Measurements from ENCODE around the gene RPL22. TPM values are rescaled to one million over a fixed set of nuclear protein-coding genes. Genes with fewer than 3 reads are reported as not detected.

Gene RPL22
- total RNA-seq = 87.9 and 126 TPM in 2 replicates

DNA sequence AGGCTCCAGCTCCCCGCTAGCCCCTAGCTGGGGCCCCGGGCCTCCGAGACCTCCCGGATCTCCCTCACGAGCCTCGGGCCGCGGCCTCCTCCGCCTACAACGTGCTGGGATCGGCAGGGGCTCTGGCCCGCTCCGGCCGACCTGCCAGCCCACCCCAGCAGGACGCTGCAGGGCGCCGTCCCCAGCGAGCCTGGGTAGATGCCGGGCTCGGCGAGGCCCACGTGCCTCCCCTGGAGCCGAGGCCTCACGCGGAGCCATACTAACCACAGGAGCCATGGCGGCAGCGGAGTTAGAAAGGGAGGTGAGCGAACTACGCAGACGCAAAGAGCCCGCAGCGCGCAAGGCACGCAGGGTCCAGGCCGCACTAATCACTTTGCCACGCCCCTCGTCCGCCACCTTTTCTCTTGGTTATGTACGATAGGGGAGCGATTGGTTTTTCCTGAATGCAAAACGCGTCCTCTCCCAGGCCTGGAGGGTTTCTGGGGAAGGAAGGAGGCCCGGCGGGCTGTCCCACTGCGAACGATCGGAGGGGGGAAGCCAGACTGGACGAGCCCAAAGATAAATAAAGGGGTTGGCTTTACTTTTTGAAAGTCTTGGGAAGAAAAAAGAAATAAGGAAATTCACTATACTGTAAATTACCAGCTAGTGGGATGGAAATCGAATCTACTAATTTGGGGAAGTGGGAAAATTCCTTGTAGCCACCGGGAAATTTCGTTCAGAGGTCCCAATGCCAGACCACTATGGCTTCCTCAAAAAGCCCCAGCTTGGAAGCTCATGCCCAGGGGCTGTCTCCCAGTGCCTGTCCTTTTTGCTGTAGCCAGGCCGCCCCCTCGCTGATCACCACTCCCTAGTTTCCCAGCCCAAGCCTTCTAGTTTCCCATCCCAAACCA lies at the start of gene RPL22:
Gene RPL22, minus strand, starts transcription at position 298 of the 890 bp plus-strand sequence. Its CDS starts 22 bp downstream, at position 276.

DNA sequence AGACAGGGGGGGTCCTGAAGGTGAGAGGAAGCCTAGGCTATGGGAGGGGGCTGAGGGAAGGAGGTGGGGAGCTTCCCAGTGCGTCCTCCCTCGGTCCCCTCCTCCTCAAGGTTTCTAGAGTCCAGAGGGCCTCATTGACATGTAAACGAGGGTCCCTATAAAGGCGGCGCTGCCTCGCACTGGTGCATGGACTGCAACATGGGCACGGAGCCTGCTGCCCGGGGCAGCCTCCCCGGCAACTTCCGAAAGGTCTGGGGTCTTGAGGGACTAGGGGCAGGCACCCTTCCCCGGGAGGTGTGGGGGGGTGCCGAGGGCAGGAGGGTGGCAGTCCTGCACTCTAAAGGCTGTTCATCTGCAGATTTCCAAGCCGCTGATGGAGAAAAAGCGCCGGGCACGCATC lies 44.6 kb upstream of the RPL22 start, which contains the start of gene HES3:
Gene HES3, plus strand, starts transcription at position 187 of the 400 bp plus-strand sequence. Its CDS starts 187 bp downstream, at position 374.

DNA sequence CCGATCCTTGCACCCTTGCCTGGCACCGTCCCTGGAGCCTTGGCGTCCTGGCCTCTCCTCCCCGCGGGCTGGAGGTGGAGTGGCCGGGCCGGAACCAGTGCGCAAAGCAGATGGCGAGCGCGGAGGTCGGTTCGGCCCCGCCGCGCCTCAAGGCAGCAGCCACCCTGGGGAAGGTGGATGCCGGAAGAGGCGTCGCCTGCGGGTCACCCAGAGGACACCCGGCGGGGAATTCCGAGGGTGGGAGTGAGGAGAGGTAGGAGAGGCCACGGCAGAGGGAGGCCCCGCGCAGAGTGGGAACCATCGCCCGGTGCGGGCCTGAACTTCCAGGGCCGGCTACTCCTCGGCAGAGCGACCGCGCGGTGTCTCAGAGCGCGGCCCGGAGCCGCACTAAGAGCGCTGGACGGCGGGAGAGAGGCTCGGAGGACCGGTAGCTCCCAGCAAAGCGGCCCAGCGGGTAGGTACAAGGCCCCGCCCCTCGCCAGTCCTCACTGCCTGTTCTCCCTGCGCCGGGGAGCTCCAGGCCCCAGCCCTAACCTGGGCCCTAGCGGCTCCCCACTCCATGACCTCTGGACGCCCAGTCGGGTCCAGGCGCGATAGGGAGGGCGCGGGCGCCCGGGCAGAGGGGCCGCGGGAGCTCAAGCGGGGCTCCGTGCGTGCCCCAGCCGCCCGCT lies 6.6 kb upstream of the RPL22 start, which contains the start of gene RNF207:
Gene RNF207, plus strand, starts transcription at position 271 of the 671 bp plus-strand sequence. CDS start 417 bp downstream, outside the sequence.

DNA sequence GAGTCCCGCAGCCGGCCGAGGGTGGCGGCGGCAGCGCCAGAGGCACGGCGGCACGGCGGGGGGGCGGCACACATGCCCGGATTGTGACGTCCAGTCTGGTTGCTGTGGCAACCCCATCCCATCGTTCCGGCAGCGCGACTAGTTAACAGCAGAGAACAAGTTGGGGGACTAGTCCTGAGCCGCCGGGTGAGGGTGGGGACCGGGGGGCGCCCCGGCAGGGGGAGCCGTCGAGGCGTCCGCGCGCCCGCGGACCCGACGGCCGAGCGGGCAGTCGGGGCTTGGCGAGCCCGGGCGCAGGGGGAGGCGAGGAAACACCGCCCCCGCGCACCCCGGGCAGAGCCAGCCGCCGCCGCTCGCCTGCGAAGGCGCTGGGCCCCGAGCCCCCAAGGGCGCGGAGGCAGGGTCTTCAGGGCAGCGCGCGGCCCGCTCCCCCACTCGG lies 19.1 kb downstream of the RPL22 start, which contains the start of gene CHD5:
Gene CHD5, minus strand, starts transcription at position 54 of the 439 bp plus-strand sequence. CDS start 298 bp downstream, outside the sequence.

Other genes starting within 250 kb of the RPL22 start
- gene NPHP4, start 207.2 kb downstream of the RPL22 start, total RNA-seq = 7.5 and 9.2 TPM in 2 replicates
- gene KCNAB2, start 153.7 kb downstream of the RPL22 start, total RNA-seq = 4.4 and 6.5 TPM in 2 replicates
- gene CHD5, start 19.3 kb downstream of the RPL22 start, total RNA-seq = 0.11 and 0.12 TPM in 2 replicates
- gene RNF207, start 6.5 kb upstream of the RPL22 start, total RNA-seq = 12.1 and 16.4 TPM in 2 replicates
- 85.5 and 109 TPM in 2 replicates for gene ICMT, start 36.4 kb upstream of the RPL22 start, total RNA-seq
- not detected in 2 replicates for gene HES3, start 44.6 kb upstream of the RPL22 start, total RNA-seq
- 3.0 and 7.9 TPM in 2 replicates for gene GPR153, start 61.5 kb upstream of the RPL22 start, total RNA-seq
- gene ACOT7, start 194.2 kb upstream of the RPL22 start, total RNA-seq = 31.4 and 39.6 TPM in 2 replicates
- under 0.01 TPM in 1 of 2 replicates, not detected in the other for gene HES2, start 220.3 kb upstream of the RPL22 start, total RNA-seq
- 0.62 TPM in 1 of 2 replicates, not detected in the other for gene ESPN, start 225.2 kb upstream of the RPL22 start, total RNA-seq

Measured in uterine smooth muscle cell (primary cell).